ENCODE data around the gene POLR1A.

POLR1A gene

GRCh38 chr2:86036669-86037138 lies 69.0 kb downstream of the POLR1A start:
- no peak for DNase-seq

GRCh38 chr2:86035883-86036668 lies 69.6 kb downstream of the POLR1A start:
- peak; percentile 84 for DNase-seq

DNA sequence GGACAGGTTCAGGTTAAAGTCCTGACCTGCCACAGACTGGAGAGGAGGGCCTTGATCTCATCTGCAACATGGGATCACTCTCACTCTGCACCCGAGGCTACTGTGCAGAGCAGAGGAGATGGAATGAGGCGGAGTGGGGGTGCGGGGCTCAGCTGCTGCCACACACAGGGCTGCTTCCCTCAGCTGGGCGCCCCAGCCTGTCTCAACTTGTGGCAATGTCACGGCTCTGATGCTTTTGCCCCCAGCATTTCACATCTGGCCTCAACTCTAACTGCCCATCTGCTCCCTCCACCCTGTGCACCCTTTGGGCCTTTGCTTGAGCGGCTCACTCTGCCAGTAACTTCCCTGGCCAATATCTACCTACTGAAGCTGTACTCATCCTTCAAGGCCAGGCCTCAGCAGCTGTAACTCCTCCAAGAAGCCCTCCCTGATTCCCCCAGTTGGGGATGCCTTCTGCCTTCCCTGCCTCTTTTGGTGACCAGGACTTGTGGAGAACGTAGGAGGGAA lies 70.3 kb downstream of the POLR1A start:
- DNase-seq = peak; percentile 29

- DNase-seq = no peak
These were observed 71.7 kb downstream of the POLR1A start for GRCh38 chr2:86033751-86034692.

GRCh38 chr2:86032861-86033595 lies 72.7 kb downstream of the POLR1A start:
- DNase-seq = no peak

DNA sequence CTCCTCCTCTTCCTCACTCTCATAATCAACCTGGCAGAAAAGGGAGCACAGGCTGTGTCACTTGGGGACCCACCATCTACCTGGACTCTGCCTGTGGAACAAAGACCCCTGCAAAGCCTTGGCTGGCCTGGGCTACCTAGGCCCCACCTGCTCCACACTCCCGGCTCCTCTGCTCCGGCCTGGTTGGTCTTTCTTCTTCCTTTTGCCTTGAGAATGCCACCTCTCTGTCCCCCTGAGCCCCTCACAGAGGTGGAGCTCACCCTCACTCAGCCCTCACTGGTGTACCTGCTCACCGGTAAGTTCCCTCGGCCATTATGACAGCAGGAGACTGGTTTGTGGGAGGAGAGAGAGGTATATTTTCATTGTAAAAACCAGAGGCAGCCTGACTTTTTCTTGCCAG lies 74.1 kb downstream of the POLR1A start:
- DNase-seq = no peak

DNA sequence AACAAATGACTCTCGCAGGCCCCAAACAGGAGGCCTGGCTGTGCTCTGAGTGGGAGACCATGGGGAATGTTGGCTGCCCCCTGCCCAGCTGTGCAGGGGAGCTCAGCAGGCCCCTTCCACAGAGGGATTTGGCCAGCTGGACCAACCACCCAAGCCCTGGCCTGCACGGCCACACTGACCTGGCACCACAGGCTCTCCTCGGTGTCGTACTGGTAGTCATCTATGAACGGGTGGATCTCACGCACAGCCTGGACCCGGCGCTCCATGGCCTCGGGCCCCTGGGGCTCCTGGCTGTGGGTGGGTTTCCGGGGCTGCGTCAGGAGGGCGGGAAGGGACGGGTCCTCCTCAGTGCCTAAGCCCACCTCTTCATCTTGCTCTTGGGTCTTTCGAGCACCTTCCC lies 74.5 kb downstream of the POLR1A start:
- no peak for DNase-seq

GRCh38 chr2:86029873-86030272 lies 75.8 kb downstream of the POLR1A start:
- no peak for DNase-seq

DNA sequence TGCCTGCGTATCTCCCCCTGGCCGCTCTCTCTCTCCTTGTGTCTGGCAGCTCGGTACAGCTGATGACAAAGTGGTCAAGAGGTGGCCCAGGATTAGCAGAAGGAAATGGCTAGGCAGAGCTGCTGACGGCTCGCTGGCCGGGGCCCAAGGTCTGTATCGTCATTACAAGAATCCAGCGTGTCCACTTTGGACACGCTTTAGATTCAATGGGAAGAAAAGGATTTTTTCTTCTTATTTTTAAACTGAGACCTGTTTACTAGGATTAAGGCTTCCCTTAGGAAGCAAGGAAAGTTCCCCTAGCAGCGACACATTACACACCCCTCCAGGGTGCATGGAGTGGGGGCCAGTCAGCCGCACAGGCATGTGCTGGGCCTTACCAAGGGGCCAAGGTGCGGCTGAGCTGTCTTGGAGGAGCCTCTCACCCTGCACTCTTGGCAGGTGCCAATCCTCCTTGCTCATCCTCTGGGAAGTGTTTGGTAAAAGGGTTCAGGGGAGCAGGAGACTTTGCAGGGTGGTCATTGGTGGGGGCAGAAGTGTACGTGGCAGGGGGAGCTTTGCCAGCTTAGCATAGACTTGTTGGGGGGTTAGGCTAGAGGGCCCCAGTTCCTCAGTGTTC lies 76.8 kb downstream of the POLR1A start:
- no peak for DNase-seq

DNA sequence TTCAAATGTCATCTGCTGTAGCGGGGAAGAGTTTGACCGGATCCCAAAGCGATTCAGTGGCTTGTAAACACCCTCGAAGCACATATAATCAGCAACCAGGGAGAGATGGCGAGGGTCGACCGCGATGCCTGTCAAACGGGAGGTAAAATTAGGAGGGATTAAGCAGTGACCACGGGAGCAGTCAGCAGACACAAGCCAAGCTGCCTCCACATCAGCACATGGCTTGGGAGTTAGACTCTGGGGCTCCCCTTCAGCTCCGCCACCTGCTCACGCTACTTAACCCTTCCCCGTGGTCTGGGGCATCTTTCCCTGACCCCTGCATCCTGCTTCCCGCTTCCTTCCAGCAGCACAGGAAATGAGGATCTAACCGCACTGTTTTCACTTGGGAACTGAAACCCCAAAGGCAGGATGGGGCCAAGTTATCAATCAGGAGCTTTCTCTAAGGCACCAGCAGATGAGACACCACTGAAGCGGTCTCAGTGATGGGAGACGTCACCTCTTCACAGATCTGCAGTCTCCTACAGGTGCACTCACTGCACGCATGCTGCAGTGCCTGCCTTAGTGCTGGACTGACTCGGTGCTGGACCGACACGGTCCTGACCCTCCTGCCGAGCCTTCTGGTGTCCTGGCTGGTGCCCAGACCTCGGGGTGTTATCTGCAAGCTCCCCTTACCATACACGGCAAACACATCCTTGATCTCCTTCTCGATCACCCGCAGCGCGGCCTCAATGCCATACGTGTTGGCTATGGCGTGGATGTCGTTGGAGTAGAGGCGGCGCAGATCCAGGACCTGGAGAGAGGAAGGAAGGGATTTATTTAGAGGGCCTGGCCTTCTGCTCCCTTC lies 77.5 kb downstream of the POLR1A start:
- DNase-seq = no peak

DNA sequence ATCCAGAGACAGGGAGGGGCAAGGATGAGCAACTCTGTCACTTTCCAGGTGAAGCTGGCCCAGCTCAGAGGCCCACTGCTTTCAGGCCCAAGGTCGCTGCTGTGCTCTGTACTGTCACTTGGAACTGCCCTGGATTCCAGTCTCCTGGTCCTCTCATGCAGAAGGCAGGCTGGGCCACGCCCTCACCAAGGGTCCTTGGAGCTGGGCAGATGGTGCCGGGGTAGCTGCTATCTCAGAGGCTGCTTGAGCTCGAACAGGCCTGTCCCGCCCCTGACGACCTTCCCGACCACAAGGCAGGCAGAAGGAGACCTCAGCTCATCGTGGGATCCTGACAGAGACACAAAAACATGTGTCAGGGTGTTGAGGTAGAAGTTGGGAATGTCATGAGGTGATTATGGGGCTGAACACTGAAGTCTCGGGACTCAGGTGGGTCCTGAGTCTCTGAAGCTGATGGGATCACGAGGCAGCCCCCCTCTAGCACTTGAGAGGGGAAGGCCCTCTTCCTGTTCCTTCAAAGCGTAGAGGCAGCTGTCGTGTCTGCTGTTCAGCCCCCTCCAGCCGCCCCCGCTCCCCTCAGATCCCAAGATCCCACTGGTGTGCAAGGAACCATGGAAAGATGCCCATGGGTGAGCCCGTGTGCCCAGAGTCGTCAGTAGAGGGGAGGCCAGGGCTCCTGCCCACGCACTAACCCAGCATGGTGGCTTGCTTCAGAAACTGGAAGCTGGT lies 78.3 kb downstream of the POLR1A start:
- DNase-seq = no peak

- no peak for DNase-seq
These were observed 79.0 kb downstream of the POLR1A start for GRCh38 chr2:86026744-86027065.

DNA sequence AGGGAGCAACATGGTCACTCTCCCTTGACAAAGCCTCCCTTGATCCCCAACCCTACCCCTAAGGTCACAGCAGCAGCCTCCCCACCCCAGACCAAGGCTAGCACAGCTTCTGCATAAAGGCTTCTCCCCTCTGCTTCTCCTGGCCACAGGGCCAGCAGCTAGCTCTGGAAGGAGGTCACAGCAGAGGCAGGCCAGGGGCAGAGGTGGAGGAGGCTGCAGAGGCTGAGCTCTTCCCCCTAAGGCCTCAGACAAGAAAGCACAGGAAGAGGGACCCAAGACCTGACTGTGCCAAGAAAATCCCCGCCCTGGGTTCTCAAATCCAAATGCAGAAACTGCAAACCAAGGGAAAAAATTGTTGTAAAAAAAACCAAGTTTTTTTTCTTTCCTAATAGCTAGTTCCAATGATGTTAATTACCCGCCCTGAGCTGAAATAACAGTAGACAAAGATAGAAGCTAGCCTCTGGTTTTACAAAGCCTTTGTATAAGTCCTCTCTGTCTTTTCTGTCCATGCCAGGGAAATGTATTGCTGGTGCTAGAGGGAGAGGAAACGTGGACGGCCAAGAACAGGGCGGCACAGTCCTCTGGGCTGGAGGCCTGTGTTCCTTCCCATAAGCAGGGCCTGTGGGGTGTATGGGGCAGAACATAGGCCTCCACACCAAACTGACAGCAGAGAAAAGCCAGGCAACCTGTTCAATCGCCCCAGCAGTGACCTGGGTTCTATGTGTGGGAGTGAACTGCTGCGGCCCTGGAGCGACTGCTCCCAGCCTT lies 79.5 kb downstream of the POLR1A start:
- no peak for DNase-seq

GRCh38 chr2:86025229-86025820 lies 80.4 kb downstream of the POLR1A start:
- no peak for DNase-seq

GRCh38 chr2:86023366-86023712 lies 82.3 kb downstream of the POLR1A start:
- DNase-seq = no peak

DNA sequence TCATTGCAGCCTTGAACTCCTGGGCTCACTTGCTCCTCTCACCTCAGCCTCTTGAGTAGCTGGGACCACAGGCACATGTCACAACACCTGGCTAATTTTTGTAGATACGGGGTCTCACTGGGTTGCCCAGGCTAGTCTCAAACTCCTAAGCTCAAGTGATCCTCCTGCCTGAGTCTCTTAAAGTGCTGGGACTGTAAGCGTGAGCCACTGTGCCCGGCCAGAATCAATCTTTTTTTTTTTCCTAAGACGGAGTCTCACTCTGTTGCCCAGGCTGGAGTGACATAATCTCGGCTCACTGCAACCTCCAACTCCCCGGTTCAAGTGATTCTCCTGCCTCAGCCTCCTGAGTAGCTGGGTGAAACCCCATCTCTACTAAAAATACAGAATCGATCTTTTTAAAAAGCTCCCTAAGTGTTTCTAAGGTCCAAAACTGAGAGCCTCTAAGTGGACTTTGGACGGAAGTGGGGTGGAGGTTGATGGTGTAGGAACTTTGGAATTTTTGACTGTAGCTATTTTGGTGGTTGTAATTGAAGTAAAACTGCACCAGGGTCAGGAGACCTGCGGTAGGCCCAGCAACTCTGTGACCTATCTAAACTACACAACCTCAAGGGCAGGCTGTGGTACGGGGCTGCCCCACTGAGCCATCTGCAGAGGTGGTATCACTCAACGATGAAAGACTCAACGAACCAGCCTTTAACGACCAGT lies 82.9 kb downstream of the POLR1A start:
- DNase-seq = no peak

DNA sequence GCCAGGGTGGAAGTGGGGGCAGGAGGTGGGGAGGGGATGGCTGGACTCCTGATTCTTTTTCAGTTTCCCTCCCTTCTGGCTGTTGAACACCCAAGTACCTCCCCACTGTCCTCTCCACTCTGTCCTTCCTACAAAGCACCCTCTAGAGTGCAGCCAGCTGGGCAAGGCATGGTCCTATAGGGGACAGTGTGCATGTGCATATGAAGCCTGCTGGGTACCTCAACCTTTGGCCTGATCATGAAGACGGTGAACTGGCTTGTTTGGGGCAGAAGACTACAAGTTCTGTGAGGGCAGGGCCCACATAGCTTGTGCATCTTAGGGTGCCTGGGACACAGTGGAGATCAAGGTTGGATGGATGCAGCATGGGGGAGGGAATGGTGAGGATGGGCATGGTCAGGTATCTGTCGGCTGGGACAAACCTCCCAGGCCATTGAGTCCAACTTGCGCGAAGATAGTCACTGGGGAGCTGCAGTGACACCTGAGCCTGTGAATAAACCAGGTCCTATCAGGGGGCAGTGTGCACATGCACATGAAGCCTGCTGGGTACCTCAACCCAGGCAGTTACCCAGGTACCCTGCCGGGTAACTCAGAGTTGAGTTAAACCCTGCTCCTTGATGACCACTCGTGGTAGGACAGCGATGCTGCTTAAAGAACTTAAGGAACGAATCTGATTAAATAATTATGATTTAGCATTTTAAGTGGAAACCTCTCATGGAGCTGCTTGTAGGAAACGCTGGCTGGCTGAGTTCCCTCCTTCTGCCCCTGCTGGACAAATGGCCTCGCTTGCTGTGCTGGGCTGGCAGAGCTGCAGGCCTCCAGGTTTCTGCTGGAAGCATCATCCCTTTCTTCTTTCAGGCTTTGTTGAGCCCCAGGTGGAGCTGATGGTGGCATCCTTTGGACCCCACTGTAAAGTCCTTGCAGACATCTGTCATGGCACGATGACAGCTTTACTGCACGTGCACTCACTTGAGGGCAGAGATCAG lies 84.0 kb downstream of the POLR1A start:
- no peak for DNase-seq

DNA sequence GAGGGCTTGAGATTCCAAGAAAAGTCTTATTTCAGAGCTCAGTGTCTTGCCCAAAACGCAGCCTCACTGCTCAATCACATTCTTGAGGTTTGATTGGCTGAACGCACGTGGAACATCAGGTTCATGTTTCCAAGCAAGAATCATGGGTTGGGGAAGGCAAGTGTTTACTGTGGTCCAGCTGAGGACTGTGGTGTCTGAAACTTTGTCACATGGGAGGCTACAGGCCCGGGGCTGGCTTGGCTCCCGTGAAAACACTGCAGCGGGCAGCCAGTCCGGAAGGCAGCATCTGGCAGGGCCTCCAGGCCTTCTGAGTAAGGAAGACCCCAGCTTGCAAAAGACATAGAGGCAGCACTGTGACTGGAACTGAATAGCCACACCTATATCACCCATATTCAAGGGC lies 84.7 kb downstream of the POLR1A start:
- DNase-seq = peak; percentile 35

Measured in eye (tissue), 1 donor.